ENCODE results near the gene SMARCC1.

SMARCC1 gene

DNA sequence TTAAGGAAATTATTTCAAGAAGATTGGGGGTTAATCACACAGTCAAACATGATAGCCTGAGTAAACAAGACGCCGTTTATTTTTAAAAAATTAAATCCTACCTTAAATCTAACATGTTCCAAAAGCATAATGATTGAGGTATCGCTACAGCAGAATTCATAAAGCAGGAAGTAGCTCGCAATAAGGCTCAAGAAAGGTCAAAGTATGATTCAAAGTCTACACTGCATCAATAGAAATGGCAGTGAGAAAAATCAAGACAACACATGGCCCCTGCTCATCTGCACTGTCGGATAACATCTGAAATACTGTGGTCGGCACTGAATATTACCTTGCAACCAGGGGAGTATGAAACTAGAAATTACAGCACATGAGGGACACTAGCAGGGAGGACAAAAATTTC is 93.2 kb downstream of the SMARCC1 start:
- no peak for DNase-seq

DNA sequence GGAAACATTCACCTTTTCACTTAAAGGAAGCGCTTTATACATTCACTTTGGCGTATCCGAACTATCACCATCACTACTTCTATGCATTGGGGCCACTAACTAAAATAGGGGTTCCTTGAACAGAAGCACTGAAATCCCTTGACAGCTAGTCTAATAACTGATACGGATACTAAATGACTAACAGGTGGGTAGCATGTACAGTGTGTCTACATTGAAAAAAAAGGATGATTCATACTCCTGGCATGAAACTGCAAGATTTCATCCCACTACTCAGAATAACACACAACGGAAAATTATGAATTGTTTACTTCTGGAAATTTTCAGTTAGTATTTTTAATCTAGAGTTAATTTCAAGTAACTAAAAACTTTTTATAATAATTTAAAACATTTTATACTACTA is 96.7 kb downstream of the SMARCC1 start:
- DNase-seq, result no peak

DNA sequence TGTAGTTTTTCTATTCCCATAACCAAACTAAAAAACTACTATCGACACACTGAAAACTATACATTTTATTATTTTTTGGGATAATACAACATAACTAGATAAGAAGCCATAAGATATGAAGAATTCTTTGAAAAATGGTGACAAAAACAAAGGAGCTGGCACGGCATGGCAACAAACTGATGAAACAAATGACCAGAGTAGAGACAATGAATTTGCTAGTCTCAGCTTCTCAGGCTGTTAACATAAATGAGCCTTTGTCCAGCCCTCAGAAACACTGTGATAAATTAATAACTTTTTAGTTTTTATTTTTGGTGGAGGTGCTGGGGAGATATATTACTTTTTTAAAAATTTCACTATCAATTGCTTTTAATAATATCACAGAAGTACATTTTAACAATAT is 100.7 kb downstream of the SMARCC1 start:
- no peak for DNase-seq

DNA sequence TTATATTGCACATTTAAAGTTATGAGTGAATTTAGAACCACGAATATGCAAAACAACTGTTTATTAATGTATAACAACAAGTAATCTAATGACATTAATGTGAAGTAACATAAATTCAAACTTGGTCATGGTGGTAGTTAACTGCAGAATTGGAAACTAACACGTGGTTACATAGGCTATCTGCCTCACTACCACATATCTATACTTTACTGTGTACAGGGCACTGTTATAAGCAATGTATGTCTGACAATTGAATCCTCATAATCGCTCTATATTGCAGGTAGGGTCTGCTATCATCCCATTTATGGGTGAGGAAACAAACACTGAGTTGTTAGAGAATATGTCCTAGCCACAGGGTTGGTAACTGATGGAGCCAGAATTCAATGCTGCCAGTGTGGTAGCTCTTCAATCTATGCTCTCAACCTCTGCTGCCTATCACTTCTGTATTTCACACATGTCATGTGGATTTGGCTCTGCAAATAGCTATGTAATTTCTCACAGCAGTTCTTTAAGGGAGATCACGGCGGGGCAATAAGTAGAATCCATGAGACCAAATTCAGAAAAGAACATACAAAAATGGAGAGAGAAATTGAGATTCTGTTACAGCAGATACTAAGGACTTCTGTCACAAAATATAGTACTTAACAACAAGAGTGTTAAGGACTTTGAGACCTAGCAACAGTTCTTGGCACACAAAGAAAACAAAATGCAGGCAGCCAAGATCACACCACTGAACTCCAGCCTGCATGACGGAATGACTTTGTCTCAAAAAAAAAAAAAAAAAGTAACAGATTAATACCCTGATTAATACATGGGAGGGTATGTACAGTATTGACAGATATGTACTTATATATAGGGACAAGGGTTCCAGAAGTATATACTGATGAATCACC is 103.0 kb downstream of the SMARCC1 start:
- DNase-seq, result no peak

DNA sequence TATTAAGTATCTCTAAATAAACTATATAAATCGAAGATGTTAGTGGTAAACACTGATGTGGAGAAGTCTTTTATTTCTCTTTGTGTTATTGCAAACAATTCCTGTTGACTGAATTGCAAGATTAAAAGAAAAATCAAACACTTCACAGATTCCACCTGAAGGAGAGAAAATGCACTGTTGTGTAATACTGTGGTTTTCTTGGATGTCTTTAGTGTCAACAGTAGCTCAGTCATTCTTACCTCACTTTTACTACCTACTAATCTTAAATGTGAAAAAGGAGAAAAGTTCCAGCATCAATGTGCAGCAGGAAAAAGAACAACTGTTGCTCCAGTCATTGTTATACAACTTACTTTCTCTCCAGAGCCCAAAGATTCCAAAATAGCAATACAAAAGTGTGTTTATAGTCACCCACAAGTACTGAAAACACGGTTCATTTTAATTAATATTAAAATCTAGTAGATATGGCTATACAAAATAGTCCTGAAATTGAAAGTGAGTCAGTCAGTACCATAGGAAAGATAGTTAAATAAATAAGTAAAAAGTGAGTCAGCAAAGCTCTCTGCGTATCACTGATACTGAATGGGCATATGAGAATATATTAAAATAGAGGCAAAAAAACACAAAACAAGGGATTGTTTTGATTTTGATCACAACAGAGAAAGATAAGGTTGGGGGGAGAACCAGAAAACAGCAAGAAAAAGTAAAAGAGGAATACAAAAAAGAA is 112.5 kb downstream of the SMARCC1 start:
- no peak for DNase-seq

DNA sequence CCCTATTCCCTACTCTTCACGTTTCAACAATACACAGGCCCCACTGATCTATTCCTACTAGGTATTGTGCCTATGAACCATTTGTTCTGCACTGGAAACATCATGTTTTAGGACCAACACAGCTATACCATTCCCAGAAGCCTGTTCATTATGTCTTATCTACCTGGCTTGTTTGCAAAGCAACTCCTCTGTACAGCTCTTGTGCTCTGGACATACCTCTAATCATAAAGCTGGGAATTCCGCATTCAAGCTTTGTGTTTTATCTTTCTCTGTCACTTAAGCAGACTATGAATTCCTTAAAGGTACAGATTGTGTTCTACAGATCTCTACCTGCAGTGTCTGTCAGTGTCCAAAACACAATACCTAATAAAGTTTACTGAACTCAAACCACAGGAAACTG is 115.6 kb downstream of the SMARCC1 start:
- DNase-seq, result no peak

DNA sequence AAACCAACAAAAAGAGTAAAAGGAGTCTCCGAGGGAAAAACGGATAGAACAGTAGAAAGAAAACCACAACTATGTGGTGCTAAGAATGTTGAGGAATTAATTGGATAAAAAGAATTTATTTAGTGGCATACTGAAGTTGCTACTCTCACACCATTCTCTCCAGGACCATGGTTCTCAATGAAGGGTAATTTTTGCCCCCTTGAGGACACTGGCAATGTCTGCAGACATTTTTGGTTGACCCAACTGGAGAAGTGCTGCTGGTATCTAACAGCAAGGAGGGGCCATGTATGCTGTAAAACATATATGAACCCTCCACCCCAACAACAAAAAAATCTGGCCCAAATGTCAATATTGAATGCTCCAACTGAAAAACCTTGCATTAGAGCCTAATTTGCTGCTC is 117.2 kb downstream of the SMARCC1 start:
- DNase-seq, result peak; percentile 58

DNA sequence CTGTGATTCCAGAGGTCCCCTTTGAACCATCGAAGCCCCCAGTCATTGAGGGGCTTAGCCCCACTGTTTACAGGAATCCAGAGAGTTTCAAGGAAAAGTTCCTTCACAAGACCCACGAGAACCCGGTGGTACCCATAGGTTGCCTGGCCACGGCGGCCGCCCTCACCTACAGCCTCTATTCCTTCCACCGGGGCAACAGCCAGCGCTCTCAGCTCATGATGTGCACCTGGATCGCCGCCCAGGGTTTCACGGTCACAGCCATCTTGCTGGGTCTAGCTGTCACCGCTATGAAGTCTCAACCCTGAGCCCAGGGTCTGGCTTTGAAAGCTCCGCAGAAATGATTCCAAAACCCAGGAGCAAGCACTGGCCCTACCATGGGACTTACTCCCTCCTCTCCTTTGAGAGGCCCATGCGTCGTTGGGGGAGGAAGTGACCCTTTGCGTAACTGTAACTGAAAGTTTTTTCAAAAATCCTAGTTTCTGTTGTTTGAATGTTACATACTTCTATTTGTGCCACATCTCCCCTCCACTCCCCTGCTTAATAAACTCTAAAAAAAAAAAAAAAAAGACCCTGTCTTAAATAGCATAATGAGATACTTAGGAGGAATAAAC is 118.0 kb downstream of the SMARCC1 start:
- no peak for DNase-seq

DNA sequence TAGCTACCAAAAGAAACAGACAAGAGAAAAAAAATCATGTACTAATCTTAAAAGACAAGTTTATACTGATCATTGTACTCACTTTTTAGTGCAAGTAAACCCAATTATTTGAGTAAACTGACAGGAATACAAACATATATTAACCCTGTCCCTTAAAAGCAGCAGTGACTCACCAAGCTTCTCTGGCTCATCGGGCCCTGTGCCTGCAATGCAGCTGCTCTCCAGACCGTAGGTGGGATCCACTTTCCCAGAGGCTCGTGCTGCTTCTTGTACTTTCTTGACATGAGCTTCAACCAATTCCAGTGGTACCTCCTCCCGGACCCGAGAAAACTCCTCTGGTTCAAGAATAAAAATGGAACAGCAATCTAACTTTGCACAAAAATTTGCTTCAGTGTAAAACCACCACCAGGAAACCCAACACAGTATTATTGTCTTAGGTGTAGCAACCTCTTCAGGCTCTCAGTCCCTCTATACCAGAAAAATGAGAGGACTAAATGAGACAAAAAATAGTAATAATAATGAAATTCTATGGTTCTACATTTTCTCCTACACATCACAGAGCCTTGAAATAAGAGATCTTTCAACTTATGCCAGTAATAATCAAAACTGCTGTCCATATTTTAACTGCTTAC is 120.5 kb downstream of the SMARCC1 start:
- DNase-seq, result no peak

DNA sequence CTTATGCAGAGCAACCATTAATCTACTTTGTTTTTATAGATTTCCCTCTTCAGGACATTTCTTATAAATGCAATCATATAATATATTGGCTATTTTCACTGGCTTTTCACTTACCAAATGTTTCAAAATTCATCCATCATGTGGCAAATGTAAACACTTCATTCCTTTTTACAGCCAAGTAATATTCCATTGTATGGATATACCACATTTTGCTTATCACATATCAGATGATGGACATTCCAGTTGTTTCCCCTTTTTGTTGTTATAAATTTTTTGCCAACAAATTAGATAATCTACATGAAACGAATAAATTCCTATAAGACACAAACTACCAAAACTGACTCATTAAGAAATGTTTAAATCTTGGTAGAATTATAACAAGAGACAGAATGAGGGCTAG is 123.2 kb downstream of the SMARCC1 start:
- DNase-seq, result no peak

DNA sequence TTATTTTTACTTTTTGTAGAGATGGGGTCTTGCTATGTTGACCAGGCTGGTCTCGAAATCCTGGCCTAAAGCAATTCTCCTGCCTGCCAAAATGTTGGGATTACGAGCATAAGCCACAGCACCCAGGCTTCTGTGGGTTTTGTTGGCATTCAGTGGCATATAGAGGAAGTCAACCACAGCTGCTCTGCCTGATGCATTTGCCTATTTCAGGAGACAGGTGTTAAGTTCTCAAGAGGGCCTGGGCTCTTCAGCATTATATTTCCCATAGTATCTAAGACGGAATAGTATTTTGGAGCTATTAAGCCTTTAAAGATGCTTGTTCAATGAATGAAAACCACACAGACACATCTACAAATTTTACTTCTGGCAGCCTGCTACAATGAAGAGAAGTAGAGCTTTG is 129.6 kb downstream of the SMARCC1 start:
- no peak for DNase-seq

DNA sequence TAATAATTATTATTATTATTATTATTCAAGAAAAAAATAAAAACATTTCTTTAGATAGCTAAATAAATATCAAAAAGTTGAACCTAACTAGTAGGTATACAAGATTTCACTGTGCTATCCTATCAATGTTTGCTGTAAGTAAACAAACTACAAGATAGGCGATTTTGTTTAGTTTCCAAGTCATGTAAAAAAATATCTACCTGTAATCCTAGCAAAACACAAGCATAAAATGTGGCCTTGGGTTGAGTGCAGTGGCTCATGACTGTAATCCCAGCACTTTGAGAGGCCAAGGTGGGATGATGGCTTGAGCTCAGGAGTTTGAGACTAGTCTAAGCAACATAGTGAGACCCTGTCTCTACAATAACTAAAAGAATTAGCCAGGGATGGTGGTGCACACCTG is 131.4 kb downstream of the SMARCC1 start:
- DNase-seq, result no peak

DNA sequence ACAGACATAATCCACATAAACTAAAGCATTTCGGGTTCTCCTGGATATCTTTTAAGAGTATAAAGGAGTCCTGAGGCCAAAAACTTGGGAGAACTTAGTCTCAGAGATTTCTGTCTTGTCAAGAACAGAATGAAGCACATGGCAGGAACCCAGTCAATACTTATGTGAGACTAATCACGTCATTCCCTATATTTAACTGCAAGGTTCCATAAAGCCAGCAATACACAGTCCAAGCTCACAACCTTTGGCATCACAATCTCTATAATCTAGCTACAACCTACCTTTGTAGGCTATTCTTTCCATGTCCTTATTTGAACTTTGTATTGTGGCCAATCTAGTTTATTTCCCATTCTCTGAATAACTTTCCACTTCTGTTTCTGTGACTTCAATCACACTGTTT is 134.1 kb downstream of the SMARCC1 start:
- DNase-seq, result no peak

DNA sequence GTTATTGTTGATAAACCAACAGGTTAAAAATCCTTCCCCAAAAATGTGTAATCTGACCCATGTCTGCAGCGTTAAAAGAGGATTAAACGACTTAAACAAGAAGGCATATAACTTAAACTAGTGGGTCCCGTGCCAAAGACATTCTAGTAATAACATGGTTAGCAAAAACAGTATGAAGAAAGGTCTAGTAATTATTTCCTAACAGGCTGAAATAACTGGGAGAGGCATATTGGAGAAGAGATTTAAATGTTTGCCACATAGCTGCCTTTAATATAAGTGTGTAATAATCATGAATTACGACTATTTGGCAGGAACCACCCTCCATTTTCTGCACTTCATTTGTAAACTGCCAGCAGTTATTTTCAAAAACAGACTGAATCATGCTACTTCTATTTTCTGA is 135.3 kb downstream of the SMARCC1 start:
- DNase-seq, result no peak

DNA sequence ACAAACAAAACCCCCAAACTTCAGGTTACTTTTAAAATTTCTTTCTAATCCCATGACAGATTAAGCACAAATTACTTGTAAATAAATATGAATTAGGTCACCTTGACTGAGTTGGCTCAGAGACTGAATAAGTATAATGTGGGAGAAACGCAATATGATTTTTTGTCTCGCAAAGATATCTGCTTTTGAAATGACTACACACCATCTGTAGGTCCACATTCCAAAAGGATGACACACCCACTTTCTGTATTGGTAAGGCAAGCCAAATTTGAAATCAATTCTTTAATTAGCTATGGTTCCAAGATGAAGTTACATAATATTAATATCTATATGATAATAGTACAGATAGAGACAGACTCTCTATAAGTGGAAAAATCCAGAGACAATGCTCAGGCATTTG is 136.1 kb downstream of the SMARCC1 start:
- DNase-seq, result no peak

DNA sequence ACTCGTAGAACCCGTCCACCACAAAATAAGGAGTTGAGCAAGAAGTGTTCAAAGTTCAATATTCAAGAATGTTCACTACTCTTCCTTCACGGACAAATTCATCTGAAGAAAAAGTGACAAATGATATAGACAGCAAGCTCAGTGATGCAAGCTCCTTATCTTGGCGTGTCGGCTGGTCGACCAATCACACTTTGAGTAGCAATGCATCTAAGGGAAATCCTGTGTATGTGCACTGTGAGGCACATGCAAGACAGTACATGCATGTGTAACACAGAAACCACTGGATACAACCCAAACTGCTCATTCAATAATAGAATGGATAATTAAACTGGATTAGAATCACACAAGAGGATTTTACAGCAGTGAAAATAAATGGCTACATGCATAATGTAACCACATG is 138.6 kb downstream of the SMARCC1 start:
- DNase-seq, result no peak

DNA sequence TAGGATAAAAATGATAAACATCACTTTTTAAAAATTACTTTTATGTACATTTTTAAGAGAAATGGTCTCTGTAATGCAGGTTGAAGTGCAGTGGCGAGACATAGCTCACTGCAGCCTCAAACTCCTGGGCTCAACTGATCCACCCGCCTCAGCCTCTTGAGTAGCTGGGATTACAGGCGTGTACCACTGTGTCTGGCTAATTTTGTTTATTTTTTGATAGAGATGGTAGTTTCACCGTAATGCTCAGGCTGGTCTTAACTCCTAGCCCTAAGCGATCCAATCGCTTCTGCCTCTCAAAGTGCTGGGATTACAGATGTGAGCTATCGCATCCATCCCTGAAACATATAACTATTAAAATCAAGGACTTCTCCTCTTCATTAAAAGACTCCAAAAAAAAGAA is 140.0 kb downstream of the SMARCC1 start:
- no peak for DNase-seq

DNA sequence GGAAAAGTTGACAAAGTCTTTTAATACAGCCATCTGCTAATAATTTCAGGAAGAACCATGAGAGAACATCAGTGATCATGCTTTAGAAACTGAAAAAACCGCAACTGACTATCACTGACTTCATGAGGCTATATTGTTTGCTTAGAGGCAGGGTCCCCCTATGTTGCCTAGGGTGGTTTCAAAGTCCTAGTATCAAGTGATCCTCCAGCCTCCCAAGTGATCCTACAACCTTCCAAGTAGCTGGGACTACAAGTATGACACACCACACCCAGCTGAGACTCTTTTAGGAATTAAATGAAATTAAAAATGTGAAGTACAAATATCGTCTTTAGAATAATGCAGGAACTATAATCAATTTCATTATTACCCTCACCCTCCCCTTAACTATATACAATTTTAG is 144.8 kb downstream of the SMARCC1 start:
- no peak for DNase-seq

DNA sequence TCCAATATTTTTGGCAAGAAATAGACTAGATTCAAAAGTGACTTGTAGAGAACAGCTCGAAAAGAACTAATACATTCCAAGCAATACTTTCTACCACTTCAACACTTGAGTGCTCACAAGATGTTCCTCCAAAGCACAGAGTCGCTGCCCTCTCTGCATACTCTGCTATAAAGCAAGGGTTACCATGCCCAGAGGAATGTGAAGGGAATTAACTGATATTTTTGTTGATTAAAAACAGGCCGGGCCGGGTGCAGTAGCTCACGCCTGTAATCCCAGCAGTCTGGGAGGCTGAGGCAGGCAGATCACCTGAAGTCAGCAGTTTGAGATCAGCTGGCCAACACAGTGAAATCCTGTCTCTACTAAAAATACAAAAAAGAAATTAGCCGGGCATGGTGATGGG is 145.5 kb downstream of the SMARCC1 start:
- DNase-seq, result no peak

DNA sequence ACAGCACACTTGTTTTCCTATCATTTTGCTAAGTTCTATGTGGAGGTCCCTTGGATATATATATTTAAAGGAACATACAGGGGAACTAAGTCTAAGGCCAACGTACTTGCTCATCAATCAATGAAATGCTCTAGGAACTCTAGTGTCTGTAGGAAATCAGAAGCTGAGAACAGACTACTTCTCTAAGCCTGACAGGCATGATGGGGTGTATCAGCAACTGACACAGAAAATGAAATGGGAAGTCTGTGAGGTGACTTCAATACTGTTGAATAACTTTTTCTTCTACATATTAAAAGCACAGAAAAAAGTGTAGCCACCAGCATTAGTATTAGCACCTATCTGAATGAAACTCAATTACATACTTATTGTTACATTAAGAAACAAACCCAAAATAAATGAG is 146.2 kb downstream of the SMARCC1 start:
- no peak for DNase-seq

DNA sequence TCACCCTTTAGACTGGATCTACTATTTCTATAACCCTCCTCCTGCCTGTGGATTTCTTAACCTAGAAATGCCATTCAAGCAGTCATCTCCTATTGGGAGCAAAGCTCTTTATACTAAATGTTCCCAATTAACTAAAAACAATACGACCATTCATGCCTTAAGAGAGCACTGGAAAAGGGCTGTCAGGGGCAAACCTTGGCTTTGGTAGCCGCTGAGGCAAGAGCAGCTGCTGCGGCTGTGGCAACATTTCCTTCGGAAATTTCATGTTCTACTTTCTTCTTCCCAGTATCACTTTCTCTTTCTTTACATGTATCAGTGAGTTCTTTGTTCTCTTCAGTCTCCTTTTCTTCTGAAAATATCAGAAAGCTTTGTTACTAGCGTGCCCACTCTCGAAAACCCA is 146.7 kb downstream of the SMARCC1 start:
- DNase-seq, result no peak

DNA sequence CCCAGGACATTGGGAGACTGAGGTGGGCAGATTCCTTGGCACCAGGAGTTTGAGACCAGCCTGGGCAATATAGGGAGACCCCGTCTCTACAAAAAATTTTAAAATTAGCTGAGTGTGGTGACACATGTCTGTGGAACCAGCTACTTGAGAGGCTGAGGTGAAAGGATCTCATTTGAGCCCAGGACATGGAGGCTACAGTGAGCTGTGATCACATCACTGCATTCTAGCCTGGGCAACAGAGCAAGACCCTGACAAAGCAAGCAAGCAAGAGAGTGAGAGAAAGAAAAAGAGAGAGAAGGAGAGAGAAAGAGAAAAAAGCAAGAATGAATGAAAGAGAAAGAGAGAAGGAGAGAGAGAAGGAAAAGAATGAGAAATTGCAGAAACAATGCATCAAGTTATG is 150.9 kb downstream of the SMARCC1 start:
- no peak for DNase-seq

DNA sequence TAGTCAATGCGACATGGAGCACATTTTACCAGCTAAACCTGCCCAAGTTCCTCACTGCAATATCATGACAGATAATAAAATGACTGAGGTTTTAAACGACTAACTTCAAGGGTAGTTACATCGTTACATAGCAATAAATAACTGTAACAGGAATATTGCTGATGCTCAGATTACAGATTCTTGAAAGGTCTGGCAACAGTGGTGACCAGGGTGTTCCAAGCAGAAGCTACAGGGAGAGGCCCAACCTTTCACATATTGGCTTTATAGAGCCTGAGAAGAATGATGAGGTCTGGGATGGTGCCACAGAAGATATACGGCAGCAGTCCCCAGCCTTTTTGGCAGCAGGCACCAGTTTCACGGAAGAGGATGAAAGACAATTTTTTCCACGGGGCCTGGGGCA is 151.9 kb downstream of the SMARCC1 start:
- DNase-seq, result no peak

DNA sequence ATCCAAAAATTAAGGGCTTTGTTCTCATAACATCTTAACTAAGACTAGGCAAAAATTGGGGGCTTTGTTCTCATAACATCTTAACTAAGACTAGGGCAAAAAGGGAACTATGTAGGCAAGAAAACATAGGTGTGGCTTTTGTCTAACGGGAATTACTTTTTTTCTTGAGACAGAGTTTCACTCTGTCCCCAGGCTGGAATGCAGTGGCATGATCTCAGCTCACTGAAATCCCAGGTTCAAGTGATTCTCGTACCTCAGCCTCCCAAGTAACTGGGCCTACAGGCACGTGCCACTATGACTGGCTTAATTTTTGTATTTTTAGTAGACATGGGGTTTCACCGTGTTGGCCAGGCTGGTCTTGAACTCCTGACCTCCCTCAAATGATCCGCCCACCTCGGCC is 153.3 kb downstream of the SMARCC1 start:
- no peak for DNase-seq
